Activated CD8-positive, alpha-beta T cell treated with anti-CD3 and anti-CD28 coated beads for 36 hours (primary cell): ENCODE data around the gene CCDC33. TPM values are rescaled to one million over a fixed set of nuclear protein-coding genes. Genes with fewer than 3 reads are reported as not detected.

ENCODE experiments used
- ATAC-seq: fragments of 200-7000 bp; cut with Tn5 transposase; one replicate; pipeline ENCODE4 v1.10.0; 2021; ENCODE audit warnings: mild to moderate bottlenecking, moderate library complexity
- CTCF ChIA-PET: fragments of 350-600 bp; sonication (Branson Sonifier 250); formaldehyde crosslinking; loops from one replicate; lab custom pipeline; 2021; ENCODE audit warnings: antibody characterized with exemption; lab: Charles Lee
- POLR2A ChIA-PET: fragments of 350-600 bp; sonication (Branson Sonifier 250); formaldehyde crosslinking; loops from one replicate; lab custom pipeline; 2021; ENCODE audit warnings: antibody characterized with exemption; lab: Charles Lee
- DNase-seq: peaks from one replicate; pipeline ENCODE4 v3.0.0-alpha.2; 2020
- H3K27ac Mint-ChIP-seq: one replicate; pipeline ENCODE4 v1.8.0; 2021; ENCODE audit warnings: mild to moderate bottlenecking, mixed read lengths
- H3K27me3 Mint-ChIP-seq: one replicate; pipeline ENCODE4 v1.8.0; 2021; ENCODE audit warnings: mixed read lengths
- H3K36me3 Mint-ChIP-seq: one replicate; pipeline ENCODE4 v1.8.0; 2021; ENCODE audit warnings: low read depth, mixed read lengths
- H3K4me1 Mint-ChIP-seq: one replicate; pipeline ENCODE4 v1.8.0; 2021; ENCODE audit warnings: low read depth, mixed read lengths
- H3K4me3 Mint-ChIP-seq: one replicate; pipeline ENCODE4 v1.8.0; 2021; ENCODE audit warnings: mild to moderate bottlenecking, moderate library complexity, mixed read lengths
- H3K9me3 Mint-ChIP-seq: one replicate; pipeline ENCODE4 v1.8.0; 2021; ENCODE audit warnings: mixed read lengths
- CTCF ChIP-seq: fragments of 200-600 bp; IDR thresholded peaks from one replicate; pipeline ENCODE4 v1.8.0; 2022; ENCODE audit warnings: antibody characterized with exemption, mild to moderate bottlenecking
- intact Hi-C: fragments of 100-400 bp; cut with micrococcal nuclease; formaldehyde crosslinking; loops from one replicate; pipeline ENCODE4 v1.10.0; 2022
- total RNA-seq, 2 experiments: library from RNA; stranded (reverse); gene quantifications; one replicate each; pipeline ENCODE4 v1.2.3, GENCODE V29; 2021

CCDC33 gene
- total RNA-seq, 2 experiments from 2014 or later: 0.16 to 0.38 TPM

GRCh38 chr15:74253211-74253921 is 17.2 kb downstream of the CCDC33 start:
- Mint-ChIP-seq H3K9me3 (no peaks in the 10 kb centered on the region), H3K4me3 (no peak overlapping the region)
- intact Hi-C loops: no loop called here

GRCh38 chr15:74257105-74257504 is 21.0 kb downstream of the CCDC33 start:
- no peak for TF ChIP-seq CTCF
- no peaks in the 10 kb centered on the region for H3K9me3 Mint-ChIP-seq
- H3K27me3 Mint-ChIP-seq: peaks cover 5% of the 10 kb centered on the region
- no peaks in the 10 kb centered on the region for H3K4me1 Mint-ChIP-seq
- DNase-seq: no peak
- intact Hi-C loops: no loop called here
- no peak overlapping the region for H3K4me3 Mint-ChIP-seq
- no peak for ATAC-seq
- H3K27ac Mint-ChIP-seq: no peak overlapping the region
- no peaks in the 10 kb centered on the region for H3K36me3 Mint-ChIP-seq
- CTCF ChIA-PET: no interaction called here
- POLR2A ChIA-PET: no interaction called here

More at GRCh38 chr15:74253211-74253921, 17.2 kb downstream of the CCDC33 start:
- Mint-ChIP-seq H3K4me1 (no peaks in the 10 kb centered on the region), H3K27me3 (peaks cover 5% of the 10 kb centered on the region), H3K27ac (no peak overlapping the region), H3K36me3 (no peaks in the 10 kb centered on the region)
- CTCF ChIA-PET: no interaction called here
- ATAC-seq (no peak), DNase-seq (no peak)
- POLR2A ChIA-PET: interaction anchor here (0.7 kb wide), 1 partner anchor 16 kb away, joined by 3 read pairs; no protein-coding TSS in a partner anchor
- TF ChIP-seq CTCF: no peak

GRCh38 chr15:74257623-74258022 is 21.5 kb downstream of the CCDC33 start:
- no peak for TF ChIP-seq CTCF
- Mint-ChIP-seq H3K27me3 (peaks cover 5% of the 10 kb centered on the region), H3K36me3 (no peaks in the 10 kb centered on the region), H3K9me3 (no peaks in the 10 kb centered on the region), H3K27ac (no peak overlapping the region), H3K4me3 (no peak overlapping the region), H3K4me1 (no peaks in the 10 kb centered on the region)
- intact Hi-C loops: no loop called here
- ATAC-seq: no peak
- ChIA-PET CTCF (no interaction called here), POLR2A (no interaction called here)
- DNase-seq: no peak

- ChIA-PET POLR2A (no interaction called here), CTCF (no interaction called here)
- H3K4me1 Mint-ChIP-seq: no peaks in the 10 kb centered on the region
- H3K27ac Mint-ChIP-seq: no peak overlapping the region
- H3K4me3 Mint-ChIP-seq: no peak overlapping the region
- ATAC-seq: no peak
- no peaks in the 10 kb centered on the region for H3K36me3 Mint-ChIP-seq
- peaks cover 10% of the 10 kb centered on the region for H3K27me3 Mint-ChIP-seq
- intact Hi-C loops: no loop called here
- no peak for TF ChIP-seq CTCF
- DNase-seq: no peak
- no peaks in the 10 kb centered on the region for H3K9me3 Mint-ChIP-seq
Measured at GRCh38 chr15:74258456-74259291, 22.5 kb downstream of the CCDC33 start.

- Mint-ChIP-seq H3K27ac (no peak overlapping the region), H3K27me3 (peaks cover 11% of the 10 kb centered on the region), H3K9me3 (no peaks in the 10 kb centered on the region), H3K4me1 (no peaks in the 10 kb centered on the region), H3K36me3 (no peaks in the 10 kb centered on the region), H3K4me3 (no peak overlapping the region)
- no peak for TF ChIP-seq CTCF
- POLR2A ChIA-PET: no interaction called here
- CTCF ChIA-PET: no interaction called here
- DNase-seq (no peak), ATAC-seq (no peak)
- intact Hi-C loops: no loop called here
Measured at GRCh38 chr15:74259292-74259648, 23.1 kb downstream of the CCDC33 start.
